GM23338 (cell line): ENCODE results near the gene HS6ST1. TPM values are rescaled to one million over a fixed set of nuclear protein-coding genes. Genes with fewer than 3 reads are reported as not detected.

Experiments used
- ATAC-seq: fragments of 200-7000 bp; cut with Tn5 transposase; 3 replicates; pipeline ENCODE4 v1.9.1; 2020
- DNase-seq: peaks from one replicate; pipeline ENCODE4 v3.0.0-alpha.2; 2015; ENCODE audit warnings: low spot score
- H2AFZ ChIP-seq: fragments of 200-600 bp; sonication (generic); 2 replicates; pipeline ENCODE4 v1.8.0; 2016; ENCODE audit warnings: antibody characterized with exemption, mild to moderate bottlenecking, moderate library complexity
- H3F3A ChIP-seq: fragments of 200-600 bp; sonication (generic); replicated peaks from 2 replicates; pipeline ENCODE4 v1.8.0; 2017; ENCODE audit warnings: antibody characterized with exemption, mixed run types, low read depth
- H3K27ac ChIP-seq: fragments of 200-600 bp; sonication (generic); 2 replicates; pipeline ENCODE4 v1.6.1; 2016; ENCODE audit warnings: low read depth
- H3K27me3 ChIP-seq: fragments of 200-600 bp; sonication (generic); 2 replicates; pipeline ENCODE4 v1.8.0; 2016; ENCODE audit warnings: mild to moderate bottlenecking, mixed run types, moderate library complexity; ENCODE audit not compliant: insufficient read depth
- H3K36me3 ChIP-seq: fragments of 200-600 bp; sonication (generic); 2 replicates; pipeline ENCODE4 v1.8.0; 2016; ENCODE audit warnings: mild to moderate bottlenecking; ENCODE audit not compliant: insufficient read depth
- H3K4me1 ChIP-seq: fragments of 200-600 bp; sonication (generic); 2 replicates; pipeline ENCODE4 v1.8.0; 2016; ENCODE audit warnings: mild to moderate bottlenecking, moderate library complexity; ENCODE audit not compliant: insufficient read depth
- H3K4me2 ChIP-seq: fragments of 200-600 bp; sonication (generic); 2 replicates; pipeline ENCODE4 v1.7.1; 2017; ENCODE audit warnings: mixed run types
- H3K4me3 ChIP-seq: fragments of 200-600 bp; sonication (generic); 2 replicates; pipeline ENCODE4 v1.6.1; 2016; ENCODE audit warnings: mixed run types
- H3K79me2 ChIP-seq: fragments of 200-600 bp; sonication (generic); replicated peaks from 2 replicates; pipeline ENCODE4 v1.8.0; 2017; ENCODE audit warnings: mild to moderate bottlenecking; ENCODE audit not compliant: insufficient read depth
- H3K9me2 ChIP-seq: fragments of 200-600 bp; sonication (generic); 2 replicates; pipeline ENCODE4 v1.8.0; 2017; ENCODE audit not compliant: insufficient read depth
- H4K20me1 ChIP-seq: fragments of 200-600 bp; sonication (generic); replicated peaks from 2 replicates; pipeline ENCODE4 v1.8.0; 2017; ENCODE audit warnings: mild to moderate bottlenecking; ENCODE audit not compliant: insufficient read depth
- H3K27ac Mint-ChIP-seq: 2 replicates; pipeline ENCODE4 v1.8.0; 2020; ENCODE audit warnings: inconsistent platforms, mild to moderate bottlenecking, moderate library complexity, mixed read lengths
- H3K27me3 Mint-ChIP-seq: 3 replicates; pipeline ENCODE4 v1.8.0; 2022; ENCODE audit warnings: low read depth, mild to moderate bottlenecking, moderate library complexity, mixed read lengths, inconsistent platforms; ENCODE audit not compliant: insufficient read depth, poor library complexity
- H3K36me3 Mint-ChIP-seq: 3 replicates; pipeline ENCODE4 v1.8.0; 2021; ENCODE audit warnings: low read depth, mild to moderate bottlenecking, inconsistent platforms, moderate library complexity, mixed read lengths
- H3K4me1 Mint-ChIP-seq: 3 replicates; pipeline ENCODE4 v1.8.0; 2020; ENCODE audit warnings: mild to moderate bottlenecking, inconsistent platforms, mixed read lengths
- H3K4me3 Mint-ChIP-seq: 3 replicates; pipeline ENCODE4 v1.8.0; 2021; ENCODE audit warnings: moderate library complexity, mild to moderate bottlenecking, inconsistent platforms, mixed read lengths
- H3K9me3 Mint-ChIP-seq: 3 replicates; pipeline ENCODE4 v1.8.0; 2020; ENCODE audit warnings: moderate library complexity, mild to moderate bottlenecking, inconsistent platforms, mixed read lengths
- CREB1 ChIP-seq: fragments of 250-450 bp; sonication (Bioruptor Pico); IDR thresholded peaks from 2 replicates; pipeline ENCODE4 v1.5.0; 2020; ENCODE audit warnings: low read depth, mild to moderate bottlenecking, moderate library complexity
- EZH2 ChIP-seq: fragments of 200-600 bp; sonication (generic); IDR thresholded peaks from one replicate; pipeline ENCODE4 v1.8.0; 2017; ENCODE audit warnings: antibody characterized with exemption, mild to moderate bottlenecking, low read depth; ENCODE audit not compliant: unreplicated experiment
- EZH2phosphoT487 ChIP-seq: fragments of 200-600 bp; sonication (generic); IDR thresholded peaks from one replicate; pipeline ENCODE4 v1.8.1; 2018; ENCODE audit warnings: antibody characterized with exemption; ENCODE audit not compliant: unreplicated experiment
- JUNB ChIP-seq: IDR thresholded peaks from one replicate; pipeline ENCODE4 v1.6.1; 2016; ENCODE audit warnings: antibody characterized with exemption; ENCODE audit not compliant: unreplicated experiment
- NANOG ChIP-seq: IDR thresholded peaks from 2 replicates; pipeline ENCODE4 v1.6.1; 2016; ENCODE audit warnings: antibody characterized with exemption, borderline replicate concordance
- POLR2AphosphoS5 ChIP-seq: IDR thresholded peaks from 2 replicates; pipeline ENCODE4 v1.6.1; 2016; ENCODE audit warnings: antibody characterized with exemption, low read depth
- STAT1 ChIP-seq: IDR thresholded peaks from one replicate; pipeline ENCODE4 v1.6.1; 2016; ENCODE audit warnings: antibody characterized with exemption; ENCODE audit not compliant: unreplicated experiment
- ZNF114 ChIP-seq: fragments of 250-450 bp; sonication (Bioruptor Pico); IDR thresholded peaks from 2 replicates; pipeline ENCODE4 v1.5.0; 2020; ENCODE audit warnings: mild to moderate bottlenecking, moderate library complexity
- ZNF331 ChIP-seq: fragments of 250-450 bp; sonication (Bioruptor Pico); IDR thresholded peaks from 2 replicates; pipeline ENCODE4 v1.5.0; 2020; ENCODE audit warnings: low read depth, mild to moderate bottlenecking, moderate library complexity
- polyA plus RNA-seq: library from polyadenylated mRNA; unstranded; fragments of >200 nt; fragmentation: Nextera tagmentation; extraction: Ambion mirVana; gene quantifications from 2 replicates; pipeline ENCODE4 v1.2.1, GENCODE V29; 2016
- total RNA-seq: library from RNA; depleted of rRNA; stranded (reverse); fragments of >200 nt; shearing (Covaris generic); gene quantifications from 2 replicates; pipeline ENCODE4 v1.2.3, GENCODE V29; 2014
- TF ChIP-seq, protein P1 (sequence below), 2 experiments: fragments of 200-600 bp in 1 of 2; sonication (generic) in 1 of 2; conservative IDR thresholded peaks; 2 replicates each; pipeline versions ENCODE4 v1.5.1 to v1.6.1; 2016 to 2017; ENCODE audit warnings: antibody characterized with exemption in 2 of 2, low read depth in 2 of 2, mild to moderate bottlenecking in 2 of 2, moderate library complexity in 1 of 2
- TF ChIP-seq, protein P2 (sequence below): IDR thresholded peaks from one replicate; pipeline ENCODE4 v1.6.1; 2018; ENCODE audit warnings: antibody characterized with exemption; ENCODE audit not compliant: unreplicated experiment
- TF ChIP-seq, protein P3 (sequence below): IDR thresholded peaks from 2 replicates; pipeline ENCODE4 v1.6.1; 2016; ENCODE audit warnings: antibody characterized with exemption
- TF ChIP-seq, protein P4 (sequence below): fragments of 250-450 bp; sonication (Bioruptor Pico); IDR thresholded peaks from 2 replicates; pipeline ENCODE4 v1.5.0; 2020; ENCODE audit warnings: mild to moderate bottlenecking, moderate library complexity

The HS6ST1 gene
- total and polyA plus RNA-seq, 2 experiments from 2014 or later = 21.1 to 106 TPM

DNA sequence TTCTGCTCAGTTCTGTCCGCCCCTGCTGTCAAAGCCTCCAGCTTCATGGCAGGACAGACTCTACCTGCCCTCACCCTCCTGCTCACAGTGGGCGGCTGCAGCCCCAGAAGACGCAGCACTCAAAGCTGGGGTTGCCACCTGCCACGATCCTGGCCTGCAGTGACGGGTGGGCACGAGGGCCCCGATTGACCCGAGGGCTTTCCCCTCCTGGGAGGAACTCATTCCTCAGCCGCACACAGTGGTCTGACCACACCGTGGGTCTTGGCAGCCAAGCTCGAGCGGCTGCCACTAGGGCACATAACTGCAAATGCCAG lies 47.1 kb downstream of the HS6ST1 start:
- H4K20me1 ChIP-seq = peaks cover 21% of the 10 kb centered on the region
- no peak overlapping the region for H3K4me2 ChIP-seq
- DNase-seq (no peak), ATAC-seq (no peak)
- no peaks in the 10 kb centered on the region for H3F3A ChIP-seq
- peaks cover 38% of the 10 kb centered on the region for H3K79me2 ChIP-seq
- H3K36me3 ChIP-seq = no peaks in the 10 kb centered on the region
- no peaks in the 10 kb centered on the region for H3K27me3 ChIP-seq
- no peaks in the 10 kb centered on the region for H3K4me1 ChIP-seq
- no peaks in the 10 kb centered on the region; the same call in 1 of the 3 replicates for H3K4me1 Mint-ChIP-seq
- peaks cover 10% of the 10 kb centered on the region for H3K27me3 Mint-ChIP-seq
- H3K27ac Mint-ChIP-seq = no peak overlapping the region
- no peak overlapping the region for H3K27ac ChIP-seq
- H3K9me3 Mint-ChIP-seq = no peaks in the 10 kb centered on the region
- H2AFZ ChIP-seq = no peak overlapping the region
- no peaks in the 10 kb centered on the region for H3K9me2 ChIP-seq
- no peak overlapping the region for H3K4me3 ChIP-seq
- TF ChIP-seq, protein P1, sequence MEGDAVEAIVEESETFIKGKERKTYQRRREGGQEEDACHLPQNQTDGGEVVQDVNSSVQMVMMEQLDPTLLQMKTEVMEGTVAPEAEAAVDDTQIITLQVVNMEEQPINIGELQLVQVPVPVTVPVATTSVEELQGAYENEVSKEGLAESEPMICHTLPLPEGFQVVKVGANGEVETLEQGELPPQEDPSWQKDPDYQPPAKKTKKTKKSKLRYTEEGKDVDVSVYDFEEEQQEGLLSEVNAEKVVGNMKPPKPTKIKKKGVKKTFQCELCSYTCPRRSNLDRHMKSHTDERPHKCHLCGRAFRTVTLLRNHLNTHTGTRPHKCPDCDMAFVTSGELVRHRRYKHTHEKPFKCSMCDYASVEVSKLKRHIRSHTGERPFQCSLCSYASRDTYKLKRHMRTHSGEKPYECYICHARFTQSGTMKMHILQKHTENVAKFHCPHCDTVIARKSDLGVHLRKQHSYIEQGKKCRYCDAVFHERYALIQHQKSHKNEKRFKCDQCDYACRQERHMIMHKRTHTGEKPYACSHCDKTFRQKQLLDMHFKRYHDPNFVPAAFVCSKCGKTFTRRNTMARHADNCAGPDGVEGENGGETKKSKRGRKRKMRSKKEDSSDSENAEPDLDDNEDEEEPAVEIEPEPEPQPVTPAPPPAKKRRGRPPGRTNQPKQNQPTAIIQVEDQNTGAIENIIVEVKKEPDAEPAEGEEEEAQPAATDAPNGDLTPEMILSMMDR (conservative IDR thresholded peaks at IDR 0.05; ENCODE audit: low read depth in 2 of 2) = no peak
- TF ChIP-seq, protein P2, sequence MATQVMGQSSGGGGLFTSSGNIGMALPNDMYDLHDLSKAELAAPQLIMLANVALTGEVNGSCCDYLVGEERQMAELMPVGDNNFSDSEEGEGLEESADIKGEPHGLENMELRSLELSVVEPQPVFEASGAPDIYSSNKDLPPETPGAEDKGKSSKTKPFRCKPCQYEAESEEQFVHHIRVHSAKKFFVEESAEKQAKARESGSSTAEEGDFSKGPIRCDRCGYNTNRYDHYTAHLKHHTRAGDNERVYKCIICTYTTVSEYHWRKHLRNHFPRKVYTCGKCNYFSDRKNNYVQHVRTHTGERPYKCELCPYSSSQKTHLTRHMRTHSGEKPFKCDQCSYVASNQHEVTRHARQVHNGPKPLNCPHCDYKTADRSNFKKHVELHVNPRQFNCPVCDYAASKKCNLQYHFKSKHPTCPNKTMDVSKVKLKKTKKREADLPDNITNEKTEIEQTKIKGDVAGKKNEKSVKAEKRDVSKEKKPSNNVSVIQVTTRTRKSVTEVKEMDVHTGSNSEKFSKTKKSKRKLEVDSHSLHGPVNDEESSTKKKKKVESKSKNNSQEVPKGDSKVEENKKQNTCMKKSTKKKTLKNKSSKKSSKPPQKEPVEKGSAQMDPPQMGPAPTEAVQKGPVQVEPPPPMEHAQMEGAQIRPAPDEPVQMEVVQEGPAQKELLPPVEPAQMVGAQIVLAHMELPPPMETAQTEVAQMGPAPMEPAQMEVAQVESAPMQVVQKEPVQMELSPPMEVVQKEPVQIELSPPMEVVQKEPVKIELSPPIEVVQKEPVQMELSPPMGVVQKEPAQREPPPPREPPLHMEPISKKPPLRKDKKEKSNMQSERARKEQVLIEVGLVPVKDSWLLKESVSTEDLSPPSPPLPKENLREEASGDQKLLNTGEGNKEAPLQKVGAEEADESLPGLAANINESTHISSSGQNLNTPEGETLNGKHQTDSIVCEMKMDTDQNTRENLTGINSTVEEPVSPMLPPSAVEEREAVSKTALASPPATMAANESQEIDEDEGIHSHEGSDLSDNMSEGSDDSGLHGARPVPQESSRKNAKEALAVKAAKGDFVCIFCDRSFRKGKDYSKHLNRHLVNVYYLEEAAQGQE = no peak
- TF ChIP-seq, protein P3, sequence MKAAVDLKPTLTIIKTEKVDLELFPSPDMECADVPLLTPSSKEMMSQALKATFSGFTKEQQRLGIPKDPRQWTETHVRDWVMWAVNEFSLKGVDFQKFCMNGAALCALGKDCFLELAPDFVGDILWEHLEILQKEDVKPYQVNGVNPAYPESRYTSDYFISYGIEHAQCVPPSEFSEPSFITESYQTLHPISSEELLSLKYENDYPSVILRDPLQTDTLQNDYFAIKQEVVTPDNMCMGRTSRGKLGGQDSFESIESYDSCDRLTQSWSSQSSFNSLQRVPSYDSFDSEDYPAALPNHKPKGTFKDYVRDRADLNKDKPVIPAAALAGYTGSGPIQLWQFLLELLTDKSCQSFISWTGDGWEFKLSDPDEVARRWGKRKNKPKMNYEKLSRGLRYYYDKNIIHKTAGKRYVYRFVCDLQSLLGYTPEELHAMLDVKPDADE = no peak
- TF ChIP-seq POLR2AphosphoS5 = no peak
- TF ChIP-seq JUNB = no peak
- TF ChIP-seq ZNF114 = no peak
- no peak for TF ChIP-seq EZH2phosphoT487
- TF ChIP-seq ZNF331 = no peak
- TF ChIP-seq NANOG = no peak
- no peak for TF ChIP-seq CREB1 (CRISPR knock-in tag)
- TF ChIP-seq STAT1 = no peak
- TF ChIP-seq, protein P4, sequence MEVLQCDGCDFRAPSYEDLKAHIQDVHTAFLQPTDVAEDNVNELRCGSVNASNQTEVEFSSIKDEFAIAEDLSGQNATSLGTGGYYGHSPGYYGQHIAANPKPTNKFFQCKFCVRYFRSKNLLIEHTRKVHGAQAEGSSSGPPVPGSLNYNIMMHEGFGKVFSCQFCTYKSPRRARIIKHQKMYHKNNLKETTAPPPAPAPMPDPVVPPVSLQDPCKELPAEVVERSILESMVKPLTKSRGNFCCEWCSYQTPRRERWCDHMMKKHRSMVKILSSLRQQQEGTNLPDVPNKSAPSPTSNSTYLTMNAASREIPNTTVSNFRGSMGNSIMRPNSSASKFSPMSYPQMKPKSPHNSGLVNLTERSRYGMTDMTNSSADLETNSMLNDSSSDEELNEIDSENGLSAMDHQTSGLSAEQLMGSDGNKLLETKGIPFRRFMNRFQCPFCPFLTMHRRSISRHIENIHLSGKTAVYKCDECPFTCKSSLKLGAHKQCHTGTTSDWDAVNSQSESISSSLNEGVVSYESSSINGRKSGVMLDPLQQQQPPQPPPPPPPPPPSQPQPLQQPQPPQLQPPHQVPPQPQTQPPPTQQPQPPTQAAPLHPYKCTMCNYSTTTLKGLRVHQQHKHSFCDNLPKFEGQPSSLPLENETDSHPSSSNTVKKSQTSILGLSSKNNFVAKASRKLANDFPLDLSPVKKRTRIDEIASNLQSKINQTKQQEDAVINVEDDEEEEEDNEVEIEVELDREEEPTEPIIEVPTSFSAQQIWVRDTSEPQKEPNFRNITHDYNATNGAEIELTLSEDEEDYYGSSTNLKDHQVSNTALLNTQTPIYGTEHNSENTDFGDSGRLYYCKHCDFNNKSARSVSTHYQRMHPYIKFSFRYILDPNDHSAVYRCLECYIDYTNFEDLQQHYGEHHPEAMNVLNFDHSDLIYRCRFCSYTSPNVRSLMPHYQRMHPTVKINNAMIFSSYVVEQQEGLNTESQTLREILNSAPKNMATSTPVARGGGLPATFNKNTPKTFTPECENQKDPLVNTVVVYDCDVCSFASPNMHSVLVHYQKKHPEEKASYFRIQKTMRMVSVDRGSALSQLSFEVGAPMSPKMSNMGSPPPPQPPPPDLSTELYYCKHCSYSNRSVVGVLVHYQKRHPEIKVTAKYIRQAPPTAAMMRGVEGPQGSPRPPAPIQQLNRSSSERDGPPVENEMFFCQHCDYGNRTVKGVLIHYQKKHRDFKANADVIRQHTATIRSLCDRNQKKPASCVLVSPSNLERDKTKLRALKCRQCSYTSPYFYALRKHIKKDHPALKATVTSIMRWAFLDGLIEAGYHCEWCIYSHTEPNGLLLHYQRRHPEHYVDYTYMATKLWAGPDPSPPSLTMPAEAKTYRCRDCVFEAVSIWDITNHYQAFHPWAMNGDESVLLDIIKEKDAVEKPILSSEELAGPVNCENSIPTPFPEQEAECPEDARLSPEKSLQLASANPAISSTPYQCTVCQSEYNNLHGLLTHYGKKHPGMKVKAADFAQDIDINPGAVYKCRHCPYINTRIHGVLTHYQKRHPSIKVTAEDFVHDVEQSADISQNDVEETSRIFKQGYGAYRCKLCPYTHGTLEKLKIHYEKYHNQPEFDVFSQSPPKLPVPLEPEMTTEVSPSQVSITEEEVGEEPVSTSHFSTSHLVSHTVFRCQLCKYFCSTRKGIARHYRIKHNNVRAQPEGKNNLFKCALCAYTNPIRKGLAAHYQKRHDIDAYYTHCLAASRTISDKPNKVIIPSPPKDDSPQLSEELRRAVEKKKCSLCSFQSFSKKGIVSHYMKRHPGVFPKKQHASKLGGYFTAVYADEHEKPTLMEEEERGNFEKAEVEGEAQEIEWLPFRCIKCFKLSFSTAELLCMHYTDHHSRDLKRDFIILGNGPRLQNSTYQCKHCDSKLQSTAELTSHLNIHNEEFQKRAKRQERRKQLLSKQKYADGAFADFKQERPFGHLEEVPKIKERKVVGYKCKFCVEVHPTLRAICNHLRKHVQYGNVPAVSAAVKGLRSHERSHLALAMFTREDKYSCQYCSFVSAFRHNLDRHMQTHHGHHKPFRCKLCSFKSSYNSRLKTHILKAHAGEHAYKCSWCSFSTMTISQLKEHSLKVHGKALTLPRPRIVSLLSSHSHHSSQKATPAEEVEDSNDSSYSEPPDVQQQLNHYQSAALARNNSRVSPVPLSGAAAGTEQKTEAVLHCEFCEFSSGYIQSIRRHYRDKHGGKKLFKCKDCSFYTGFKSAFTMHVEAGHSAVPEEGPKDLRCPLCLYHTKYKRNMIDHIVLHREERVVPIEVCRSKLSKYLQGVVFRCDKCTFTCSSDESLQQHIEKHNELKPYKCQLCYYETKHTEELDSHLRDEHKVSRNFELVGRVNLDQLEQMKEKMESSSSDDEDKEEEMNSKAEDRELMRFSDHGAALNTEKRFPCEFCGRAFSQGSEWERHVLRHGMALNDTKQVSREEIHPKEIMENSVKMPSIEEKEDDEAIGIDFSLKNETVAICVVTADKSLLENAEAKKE = no peak
- TF ChIP-seq EZH2 = no peak
- peaks cover 30% of the 10 kb centered on the region for H3K36me3 Mint-ChIP-seq
- no peak overlapping the region for H3K4me3 Mint-ChIP-seq
